KOPT-K1 (cell line): ENCODE results near the gene MAN1A2.
A peak's percentile ranks its signal among the peaks of the same experiment; 100 is the strongest.
"Not testable (repeated sequence)": the region's sequence is repeated elsewhere in the genome, so short reads cannot be mapped to it uniquely, and the experiment has no call there.

Experiments
- H3K27ac ChIP-seq: fragments of 200-600 bp; sonication (generic); 2 replicates; pipeline ENCODE4 v1.5.1; 2016; ENCODE audit warnings: antibody characterized with exemption, mild to moderate bottlenecking, low read depth, low read length; ENCODE audit not compliant: poor library complexity, severe bottlenecking
- H3K36me3 ChIP-seq: fragments of 200-600 bp; sonication (generic); 2 replicates; pipeline ENCODE4 v1.5.1; 2017; ENCODE audit warnings: antibody characterized with exemption, mild to moderate bottlenecking, low read length, moderate library complexity; ENCODE audit not compliant: insufficient read depth
- H3K9me3 ChIP-seq: fragments of 200-600 bp; sonication (generic); 2 replicates; pipeline ENCODE4 v1.5.1; 2017; ENCODE audit warnings: antibody characterized with exemption, low read length, mild to moderate bottlenecking; ENCODE audit not compliant: insufficient read depth, poor library complexity, severe bottlenecking

Gene MAN1A2

DNA sequence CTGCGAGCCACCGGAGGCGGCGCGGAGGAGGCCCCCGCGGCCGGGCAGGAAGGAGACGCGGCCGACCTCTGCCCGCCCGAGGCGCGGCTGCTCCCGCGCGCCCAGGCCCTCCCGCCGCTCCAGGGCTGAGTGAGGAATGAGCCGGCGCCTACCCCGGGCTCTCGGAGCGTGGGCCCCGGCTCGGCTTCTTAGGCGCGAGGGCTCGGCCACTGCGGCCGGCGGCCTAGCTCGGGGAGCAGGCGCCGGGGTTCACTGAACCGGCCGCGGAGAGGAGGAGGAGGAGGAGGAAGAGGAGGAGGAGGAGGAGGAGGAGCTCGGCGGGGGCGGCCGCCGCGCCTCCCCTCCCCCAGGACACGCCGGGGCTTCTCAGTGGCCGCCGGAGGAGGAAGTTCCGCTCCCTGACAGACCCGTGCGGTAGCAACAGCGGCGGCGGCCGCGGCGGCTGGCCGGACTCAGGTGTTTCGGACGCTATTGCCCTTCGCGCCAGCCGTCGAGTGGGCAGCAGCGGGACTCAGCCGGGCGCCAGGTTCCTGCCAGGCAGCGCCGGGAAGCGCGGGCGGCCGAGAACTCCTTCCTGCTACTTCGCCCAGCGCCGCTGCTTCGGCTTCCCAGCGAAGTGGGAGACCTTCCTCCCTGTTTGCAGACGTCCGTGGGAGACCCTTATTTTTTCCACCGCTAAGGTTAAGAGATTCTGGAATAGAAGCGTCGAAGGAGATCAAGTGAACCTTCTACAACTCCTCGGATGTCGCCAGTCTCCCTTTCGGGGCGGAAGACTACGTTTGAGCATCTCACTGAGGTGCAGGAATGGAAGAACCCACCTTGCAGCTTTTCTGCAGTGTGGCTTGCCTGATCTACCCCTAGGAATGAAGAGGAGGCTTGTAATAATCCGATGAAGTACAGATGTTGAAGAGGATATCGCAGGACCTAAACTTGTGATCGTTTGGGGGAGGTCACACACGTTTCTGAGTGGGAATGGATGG, at the start of gene MAN1A2:
Gene MAN1A2, plus strand, starts transcription at position 404 of the 980 bp plus-strand sequence. CDS start 735 bp downstream, outside the sequence.
- Histone ChIP-seq H3K27ac (peak within 1 kb of the TSS; percentile 89), H3K36me3 (no peaks in the 10 kb centered on the region), H3K9me3 (no peaks in the 10 kb centered on the region)

GRCh38 chr1:117318011-117318410, 49.2 kb upstream of the MAN1A2 start:
- H3K27ac ChIP-seq: no peak overlapping the region
- no peaks in the 10 kb centered on the region for H3K36me3 ChIP-seq
- no peaks in the 10 kb centered on the region for H3K9me3 ChIP-seq

DNA sequence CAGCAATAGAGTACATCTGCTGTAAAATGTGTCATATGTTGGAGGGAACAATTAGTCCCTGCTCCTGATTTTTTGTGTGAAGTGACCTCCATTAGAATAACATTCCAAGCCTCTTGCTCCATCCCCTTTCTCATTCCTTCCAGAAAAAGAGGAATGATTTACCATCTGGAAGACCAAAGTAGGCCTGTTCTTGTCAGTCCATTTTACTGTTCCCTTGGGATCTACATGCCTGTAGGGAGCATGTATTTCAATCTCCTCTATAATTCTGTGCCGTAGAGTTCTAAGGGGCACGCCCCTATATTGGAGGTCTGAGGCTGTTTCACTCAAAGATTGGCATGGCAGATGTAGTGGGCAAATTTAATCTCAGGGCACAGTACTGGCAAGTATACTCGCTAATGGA, 48.8 kb upstream of the MAN1A2 start:
- no peak overlapping the region for H3K27ac ChIP-seq
- H3K36me3 ChIP-seq: no peaks in the 10 kb centered on the region
- no peaks in the 10 kb centered on the region for H3K9me3 ChIP-seq

GRCh38 chr1:117320515-117320914, 46.7 kb upstream of the MAN1A2 start:
- Histone ChIP-seq H3K36me3 (no peaks in the 10 kb centered on the region), H3K27ac (no peak overlapping the region), H3K9me3 (no peaks in the 10 kb centered on the region)

DNA sequence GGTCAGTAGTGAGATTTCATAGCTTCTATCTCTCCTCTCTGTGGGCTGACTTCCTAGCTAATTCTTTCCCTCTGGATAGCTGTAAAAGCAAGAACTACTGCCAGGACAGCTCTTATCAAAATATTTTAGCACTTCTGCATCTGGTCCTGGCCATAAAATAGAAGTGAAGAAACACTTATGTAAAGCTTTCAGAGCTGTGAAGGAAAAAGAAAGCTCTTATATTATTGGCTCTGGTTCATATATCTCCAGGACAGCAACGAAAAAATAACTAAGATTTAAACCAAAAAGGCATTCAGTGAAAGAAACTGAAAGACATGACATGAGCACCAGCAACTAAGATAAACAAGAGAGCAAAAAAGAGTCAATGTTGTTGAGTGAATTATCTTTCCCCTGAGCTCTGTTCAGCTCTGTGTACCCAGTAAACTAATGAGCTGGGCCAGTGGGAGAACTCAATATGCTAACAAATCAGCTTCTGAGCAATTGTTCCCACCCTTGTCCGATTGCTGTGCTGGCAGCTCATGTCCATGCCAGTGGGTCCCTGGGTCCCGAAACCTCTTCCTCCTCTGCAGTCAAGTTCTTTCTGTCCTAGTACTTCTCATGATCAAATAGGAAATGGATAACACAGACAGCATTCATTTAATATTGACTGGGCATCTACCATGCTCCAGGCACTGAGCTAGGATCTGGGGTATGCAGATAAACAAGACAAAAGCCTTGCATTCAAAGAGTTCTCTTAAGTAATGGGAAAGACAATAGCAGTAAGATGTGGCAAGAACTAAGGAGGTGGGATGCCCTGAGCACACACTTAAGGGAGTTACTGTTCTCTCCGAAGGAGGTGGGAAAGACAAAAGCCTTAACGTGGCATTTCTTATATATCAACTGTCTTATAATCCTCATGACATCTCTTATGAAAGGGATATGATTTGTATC, 45.3 kb upstream of the MAN1A2 start:
- no peaks in the 10 kb centered on the region for H3K9me3 ChIP-seq
- no peak overlapping the region for H3K27ac ChIP-seq
- H3K36me3 ChIP-seq: no peaks in the 10 kb centered on the region

DNA sequence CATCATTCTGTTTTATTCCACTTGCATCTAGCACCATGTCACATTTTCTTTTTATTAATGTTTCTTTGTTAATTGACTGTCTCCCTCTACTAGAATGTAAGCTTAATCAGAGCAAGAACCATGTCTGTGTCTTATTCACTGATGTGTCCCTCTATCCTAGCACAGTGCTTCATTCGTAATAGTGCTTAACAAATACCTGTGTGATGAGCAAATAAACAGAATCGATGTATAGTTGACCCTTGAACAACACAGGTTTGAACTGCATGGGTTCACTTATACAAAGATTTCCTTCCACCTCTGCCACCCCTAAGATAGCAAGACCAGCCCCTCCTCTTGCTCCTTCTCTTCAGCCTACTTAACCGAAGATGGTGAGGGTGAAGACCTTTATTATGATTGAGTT, 42.9 kb upstream of the MAN1A2 start:
- H3K27ac ChIP-seq: no peak overlapping the region
- H3K9me3 ChIP-seq: no peaks in the 10 kb centered on the region
- no peaks in the 10 kb centered on the region for H3K36me3 ChIP-seq

GRCh38 chr1:117326035-117326434, 41.2 kb upstream of the MAN1A2 start:
- H3K36me3 ChIP-seq, H3K27ac ChIP-seq, H3K9me3 ChIP-seq: not testable (repeated sequence)

GRCh38 chr1:117327011-117327410, 40.2 kb upstream of the MAN1A2 start:
- Histone ChIP-seq H3K36me3 (no peaks in the 10 kb centered on the region), H3K27ac (no peak overlapping the region), H3K9me3 (no peaks in the 10 kb centered on the region)

GRCh38 chr1:117335376-117336086, 31.7 kb upstream of the MAN1A2 start:
- Histone ChIP-seq H3K9me3 (no peaks in the 10 kb centered on the region), H3K36me3 (no peaks in the 10 kb centered on the region), H3K27ac (no peak overlapping the region)

DNA sequence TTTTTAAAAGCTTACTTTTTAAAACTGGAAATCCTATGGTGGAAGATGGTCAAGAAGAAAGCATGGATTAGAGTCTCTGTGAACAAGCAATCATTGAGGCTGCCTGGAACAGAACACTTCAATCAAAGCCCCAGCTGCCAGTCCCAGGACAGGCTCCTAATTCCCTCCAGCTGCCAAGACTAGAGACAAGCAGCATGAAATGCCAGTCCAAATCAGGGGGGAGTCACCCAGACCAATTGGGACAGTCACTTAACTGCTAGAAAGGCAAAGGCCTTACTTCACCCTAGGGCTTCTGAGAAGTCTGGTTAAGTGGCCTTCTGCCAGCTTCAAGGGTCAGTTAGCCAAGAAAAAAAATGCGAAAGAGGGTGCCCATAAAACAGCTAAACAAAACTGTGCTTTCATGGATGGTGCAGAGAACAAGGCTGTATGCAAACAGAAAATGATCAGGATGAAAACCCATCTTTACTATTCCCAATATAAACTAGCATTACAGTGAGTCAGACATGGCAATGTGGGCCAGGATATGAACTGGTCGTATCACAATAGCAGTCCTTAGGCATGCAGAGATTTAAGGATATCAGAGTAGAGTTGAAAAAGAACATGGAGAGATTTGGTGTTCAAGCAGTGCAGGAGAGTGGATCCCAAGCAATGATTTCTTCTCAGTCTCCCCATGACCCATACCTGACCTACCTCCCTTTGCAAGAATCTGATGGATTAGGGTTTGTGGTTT, 31.0 kb upstream of the MAN1A2 start:
- H3K36me3 ChIP-seq: no peaks in the 10 kb centered on the region
- no peaks in the 10 kb centered on the region for H3K9me3 ChIP-seq
- H3K27ac ChIP-seq: no peak overlapping the region

DNA sequence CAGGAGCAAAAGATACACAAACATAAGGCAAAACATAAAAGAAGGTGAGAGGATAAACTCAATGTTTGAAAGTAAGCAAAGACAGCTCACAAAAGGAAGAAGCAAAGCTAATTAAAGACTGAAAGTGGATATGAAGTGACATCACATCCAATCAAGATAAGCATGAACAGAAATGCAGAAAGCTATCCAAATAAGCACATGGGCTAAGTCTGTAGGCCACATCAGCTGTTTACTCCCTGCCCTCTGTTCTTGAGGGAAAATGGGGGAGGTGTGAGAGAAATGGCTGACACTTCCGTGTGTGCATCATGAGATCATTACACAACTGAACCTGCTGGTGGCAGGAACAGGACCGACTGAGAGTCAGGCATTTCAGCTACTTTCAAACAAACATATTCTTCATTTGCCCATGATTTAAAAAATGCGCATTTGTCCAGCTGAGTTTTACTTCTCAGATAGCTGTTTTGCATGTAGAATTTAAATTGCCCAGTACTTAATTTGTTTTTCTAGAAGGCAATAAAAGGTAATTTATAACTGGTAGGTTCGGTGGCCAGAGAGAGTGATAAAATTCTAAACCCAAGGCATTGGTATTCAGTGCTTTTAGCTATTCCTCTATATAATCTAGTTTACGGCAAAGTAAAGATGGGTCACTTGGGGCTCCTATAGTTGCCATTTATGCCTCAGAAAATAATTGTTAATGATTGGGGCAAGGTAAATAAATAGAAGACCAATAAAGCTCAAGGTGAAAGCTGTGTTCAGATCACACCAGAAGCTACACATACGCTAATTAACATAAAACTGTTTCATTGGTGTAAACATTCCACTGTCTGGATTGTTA, 27.2 kb upstream of the MAN1A2 start:
- H3K9me3 ChIP-seq: no peaks in the 10 kb centered on the region
- H3K36me3 ChIP-seq: no peaks in the 10 kb centered on the region
- H3K27ac ChIP-seq: no peak overlapping the region

- Histone ChIP-seq H3K27ac (no peak overlapping the region), H3K36me3 (no peaks in the 10 kb centered on the region), H3K9me3 (no peaks in the 10 kb centered on the region)
Measured at GRCh38 chr1:117341123-117341522, 26.1 kb upstream of the MAN1A2 start.

DNA sequence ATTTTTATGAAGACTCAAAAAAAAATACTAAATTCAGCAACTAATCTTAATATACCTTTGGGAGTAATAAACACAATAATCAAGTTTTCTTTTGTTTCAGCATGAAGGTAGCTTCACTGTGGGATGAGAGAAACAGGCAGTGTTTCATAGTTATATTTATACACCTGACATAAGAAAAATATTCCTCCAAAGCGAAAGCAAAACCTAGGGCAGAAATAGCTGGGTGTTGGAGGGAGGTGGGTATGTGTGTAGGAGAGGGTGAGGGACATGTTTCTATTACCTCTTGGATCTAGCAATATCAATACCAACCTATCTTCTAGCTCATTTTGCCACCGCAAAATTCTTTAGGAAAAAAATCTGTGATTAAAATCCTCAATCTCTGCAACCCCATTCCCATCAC, 24.9 kb upstream of the MAN1A2 start:
- Histone ChIP-seq H3K9me3 (no peaks in the 10 kb centered on the region), H3K27ac (no peak overlapping the region)

More for the DNA sequence above, 24.9 kb upstream of the MAN1A2 start:
- no peaks in the 10 kb centered on the region for H3K36me3 ChIP-seq
